Fibroblast of skin of abdomen (primary cell): ENCODE measurements around the gene SPATA1.
"Not testable (repeated sequence)": the region's sequence is repeated elsewhere in the genome, so short reads cannot be mapped to it uniquely, and the experiment has no call there.

Experiments
- DNase-seq: peaks from one replicate; pipeline ENCODE4 v3.0.0-alpha.2; 2013

The SPATA1 gene

DNA sequence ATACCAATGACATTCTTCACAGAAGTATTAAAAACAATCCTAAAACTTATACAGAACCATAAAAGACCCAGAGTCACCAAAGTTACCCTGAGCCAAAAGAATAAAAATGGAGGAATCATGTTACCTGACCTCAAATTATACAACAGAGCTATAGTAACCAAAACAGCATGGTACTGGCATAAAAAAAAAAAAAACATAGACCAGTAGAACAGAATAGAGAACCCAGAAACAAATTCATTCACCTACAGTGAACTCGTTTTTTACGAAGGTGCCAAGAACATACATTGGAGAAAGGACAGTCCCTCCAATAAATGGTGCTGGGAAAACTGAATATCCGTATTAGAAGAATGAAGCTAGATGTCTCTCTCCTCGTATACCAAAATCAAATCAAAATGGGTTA is 2.8 kb downstream of the SPATA1 start:
- no peak for DNase-seq

DNA sequence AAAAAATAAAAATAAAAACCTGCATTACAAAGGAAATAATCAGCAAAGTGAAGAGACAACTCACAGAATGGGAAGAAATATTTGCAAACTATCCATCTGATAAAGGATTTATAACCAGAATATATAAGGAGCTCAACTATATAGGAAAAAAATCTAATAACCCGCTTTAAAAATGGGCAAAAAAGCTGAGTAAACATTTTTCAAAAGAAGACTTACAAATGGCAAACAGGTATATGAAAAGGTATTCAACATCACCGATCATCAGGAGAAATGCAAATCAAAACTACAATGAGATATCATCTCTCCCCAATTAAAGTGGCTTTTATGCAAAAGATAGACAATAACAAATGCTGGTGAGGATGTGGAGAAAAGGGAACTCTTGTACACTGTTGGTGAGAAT is 4.0 kb downstream of the SPATA1 start:
- DNase-seq = no peak

- no peak for DNase-seq
These were observed 4.5 kb downstream of the SPATA1 start for GRCh38 chr1:84510668-84511067.

DNA sequence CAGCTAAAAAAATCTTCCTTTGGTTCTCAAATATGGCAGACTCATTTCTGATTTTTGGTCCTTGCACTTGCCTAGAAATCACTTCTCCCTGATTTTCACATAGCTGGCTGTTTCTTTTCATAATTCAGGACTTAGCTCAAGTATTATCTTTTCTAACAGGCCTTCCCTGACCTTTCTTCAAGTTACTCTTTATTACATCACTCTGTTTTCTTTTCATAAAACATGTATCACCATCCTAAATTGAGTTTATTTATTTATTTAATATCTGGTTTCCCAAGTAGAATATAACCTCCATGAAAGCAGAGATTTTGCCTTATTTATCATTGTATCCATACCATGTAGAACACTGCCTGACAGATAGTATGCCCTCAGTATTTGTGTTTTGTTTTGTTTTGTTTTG is 18.4 kb downstream of the SPATA1 start:
- DNase-seq = no peak

DNA sequence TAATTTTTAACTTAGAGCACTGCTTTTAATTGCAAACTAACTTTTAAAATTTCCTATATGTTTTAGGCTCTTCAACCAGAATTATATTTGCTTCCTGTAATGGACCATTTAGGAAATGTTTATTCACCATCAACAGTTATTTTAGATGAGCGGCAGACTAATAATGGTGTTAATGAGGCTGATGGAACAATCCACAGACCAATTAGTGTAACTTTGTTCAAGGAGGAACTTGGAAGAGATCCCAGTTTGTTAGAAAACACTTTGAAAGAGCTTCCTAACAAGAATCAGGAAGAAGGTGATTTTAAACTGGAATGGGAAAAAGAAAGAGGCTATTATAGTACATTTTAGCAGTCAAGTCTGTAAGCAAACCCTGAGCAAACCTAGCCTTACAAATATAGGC is 19.6 kb downstream of the SPATA1 start:
- DNase-seq = no peak

- no peak for DNase-seq
These were observed 32.4 kb downstream of the SPATA1 start for GRCh38 chr1:84538599-84538998.

GRCh38 chr1:84539972-84540371 is 33.8 kb downstream of the SPATA1 start:
- DNase-seq = peak; percentile 2

GRCh38 chr1:84540759-84541158 is 34.6 kb downstream of the SPATA1 start:
- peak; percentile 4 for DNase-seq

DNA sequence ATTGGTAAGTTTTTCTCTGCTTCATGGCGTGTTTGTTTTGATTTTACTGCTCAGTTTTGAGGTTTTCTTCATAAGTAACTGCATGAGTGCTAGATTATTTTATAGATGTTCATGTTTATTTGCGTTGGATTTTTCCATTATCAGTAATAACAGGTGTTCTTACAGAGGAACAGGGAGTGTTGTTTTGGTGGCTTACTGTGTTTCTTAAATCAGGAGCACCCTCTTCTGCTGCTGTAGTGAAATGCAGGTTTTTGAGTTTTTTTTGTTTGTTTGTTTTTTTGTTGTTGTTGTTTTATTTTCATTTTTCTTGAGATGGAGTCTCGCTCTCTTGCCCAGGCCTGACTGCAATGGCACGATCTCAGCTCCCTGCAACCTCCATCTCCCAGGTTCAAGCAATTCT is 35.5 kb downstream of the SPATA1 start:
- DNase-seq = no peak

- DNase-seq = no peak
These were observed 44.6 kb downstream of the SPATA1 start for GRCh38 chr1:84550826-84551225.

GRCh38 chr1:84569216-84569615 is 63.0 kb downstream of the SPATA1 start:
- DNase-seq = no peak

- DNase-seq = peak; percentile 13
These were observed 64.4 kb downstream of the SPATA1 start for GRCh38 chr1:84570436-84571149.

DNA sequence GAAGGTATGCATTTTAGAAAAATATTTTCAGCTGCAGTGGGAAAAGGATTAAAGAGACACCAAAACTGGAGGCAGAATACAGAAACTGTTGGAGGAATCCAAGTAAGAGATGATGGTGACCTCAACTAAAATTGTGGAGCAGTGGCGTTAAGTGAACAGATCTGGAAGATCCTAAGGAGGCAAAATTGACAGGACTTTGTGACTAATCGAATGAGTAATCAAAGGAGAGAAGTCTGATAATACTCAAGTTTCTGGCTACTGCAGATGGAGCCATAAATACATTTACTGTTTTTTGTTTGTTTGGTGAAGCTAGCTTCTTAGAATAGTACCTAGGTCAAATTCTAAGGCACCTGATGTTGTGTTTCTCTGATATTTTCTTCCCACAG is 65.0 kb downstream of the SPATA1 start:
- peak; percentile 26 for DNase-seq

DNA sequence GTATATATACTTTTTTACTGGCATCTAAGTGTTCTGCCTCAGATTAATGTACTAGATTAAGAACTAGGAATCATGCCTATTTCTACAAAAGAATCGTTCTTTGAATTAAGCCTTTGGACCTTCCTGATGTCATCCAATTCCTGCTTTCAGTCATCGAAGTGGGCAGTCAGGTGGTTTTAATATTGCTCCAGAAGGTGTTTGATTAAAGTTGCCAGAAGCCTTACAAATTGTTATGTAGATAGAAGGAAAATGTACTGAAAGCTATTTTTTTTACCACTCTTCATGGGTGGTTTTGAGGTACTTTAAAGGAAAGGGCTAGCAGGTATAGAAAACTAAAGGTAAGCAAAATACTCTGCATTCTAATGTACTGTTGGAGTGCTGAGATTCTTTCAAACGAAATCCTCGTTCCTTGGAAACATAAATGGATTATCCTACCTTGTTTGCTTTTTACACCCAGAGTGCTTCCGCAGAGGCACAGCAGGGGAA is 67.3 kb downstream of the SPATA1 start:
- peak; percentile 12 for DNase-seq

DNA sequence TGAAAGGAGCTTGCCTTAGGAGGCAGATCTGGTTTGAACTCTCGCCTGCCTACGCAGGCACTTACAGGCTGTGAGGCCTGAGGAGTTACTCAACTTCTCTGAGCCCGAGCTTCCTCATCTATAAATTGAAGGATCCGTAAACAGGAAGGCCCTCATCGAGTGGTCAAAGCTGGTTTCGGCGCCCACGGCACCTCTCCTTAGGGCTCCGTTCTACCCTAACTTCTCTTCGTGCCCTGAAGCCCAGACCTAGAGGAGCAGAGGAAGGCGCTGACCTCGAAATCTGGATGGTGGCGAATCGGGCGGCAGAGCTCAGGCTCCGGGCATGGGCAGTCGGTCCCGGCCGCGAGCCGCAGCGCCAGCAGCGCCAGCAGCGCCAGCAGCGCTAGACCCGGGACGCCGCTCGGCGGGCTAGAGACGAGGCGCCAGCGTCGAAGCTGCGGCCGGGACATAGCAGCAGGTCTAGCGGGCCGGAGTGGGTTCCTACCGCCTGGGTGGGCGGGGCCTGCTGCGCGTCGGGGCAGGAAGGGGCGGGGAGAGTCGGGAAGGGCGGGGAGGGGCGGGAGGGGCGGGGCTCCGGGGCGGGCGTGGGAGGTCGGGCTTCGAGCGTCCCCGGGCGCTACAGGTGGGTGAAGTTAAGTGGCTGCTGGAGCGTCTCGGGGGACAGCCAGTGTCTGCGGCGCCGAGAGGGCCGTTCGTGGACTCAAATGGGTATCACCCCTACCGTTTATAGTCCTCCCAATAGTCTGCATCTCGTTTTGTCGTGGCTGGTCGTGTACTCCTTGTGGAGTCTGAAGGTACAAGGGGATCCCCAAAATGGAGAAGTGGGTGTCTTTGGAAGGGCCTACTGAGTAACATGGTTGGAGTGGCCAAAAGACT is 68.0 kb downstream of the SPATA1 start, which contains the start of gene CTBS:
Gene CTBS (minus strand): TSS at position 474 of the 876 bp plus-strand sequence. CDS start 25 bp downstream, at position 449.
- DNase-seq = peak; percentile 86

- no peak for DNase-seq
These were observed 68.8 kb downstream of the SPATA1 start for GRCh38 chr1:84574936-84575335.

- no peak for DNase-seq
These were observed 75.5 kb downstream of the SPATA1 start for GRCh38 chr1:84581648-84582047.

DNA sequence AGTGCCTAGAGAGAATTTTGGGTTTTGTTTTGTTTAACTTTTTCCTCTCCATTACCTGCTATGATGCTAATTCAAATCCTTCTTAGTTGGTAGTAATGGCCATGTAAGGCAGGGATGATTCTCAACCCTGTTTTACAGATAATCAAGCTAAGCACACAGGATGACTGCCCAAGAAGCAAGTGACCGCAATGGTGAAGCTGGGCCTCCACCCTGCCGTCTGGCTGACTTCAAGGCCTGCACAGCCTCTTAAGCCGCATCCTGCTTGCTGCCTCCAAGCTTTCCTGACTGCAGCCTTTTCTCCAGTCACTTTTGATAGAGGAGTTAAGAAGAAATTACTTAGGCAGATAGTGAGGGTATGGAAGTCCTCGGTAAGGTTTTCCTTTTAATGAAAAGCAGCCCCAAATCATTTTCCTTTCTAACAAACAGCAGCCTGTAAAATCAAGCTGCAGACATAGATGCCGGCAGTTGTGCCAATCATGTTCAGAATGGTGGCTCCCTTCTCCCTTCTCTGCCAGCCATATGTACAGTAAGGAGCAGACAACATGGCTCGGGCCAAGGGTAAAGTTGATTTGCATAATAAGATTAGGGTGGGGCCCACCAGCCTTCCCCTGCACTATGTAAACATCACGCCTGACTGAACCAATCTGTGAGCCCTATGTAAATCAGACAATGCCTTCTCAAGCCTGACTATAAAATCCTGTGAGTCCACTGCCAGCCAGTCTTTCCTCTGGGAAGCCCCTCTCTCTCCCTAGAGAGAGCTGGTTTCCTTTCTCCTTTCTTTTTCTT is 76.8 kb downstream of the SPATA1 start:
- peak; percentile 37 for DNase-seq

- no peak for DNase-seq
These were observed 77.5 kb downstream of the SPATA1 start for GRCh38 chr1:84583648-84584047.

DNA sequence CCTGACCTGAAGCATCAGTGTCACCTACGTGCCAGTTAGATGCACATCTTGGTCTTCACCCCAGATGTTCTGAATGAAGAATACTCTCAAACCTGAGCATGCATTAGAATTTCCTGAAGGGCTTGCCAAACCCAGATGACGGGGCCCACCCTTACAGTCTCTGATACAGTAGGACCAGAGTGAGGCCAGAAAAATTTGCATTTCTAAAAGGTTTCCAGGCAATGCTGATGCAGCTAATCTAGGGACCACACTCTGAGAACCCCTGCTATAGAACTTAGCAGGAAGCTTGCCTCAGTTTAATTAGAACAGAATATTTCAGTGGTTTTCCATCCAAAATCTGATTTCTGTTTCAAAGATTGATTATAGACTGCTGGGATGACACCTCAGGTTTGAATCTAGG is 77.9 kb downstream of the SPATA1 start:
- DNase-seq = no peak

- no peak for DNase-seq
These were observed 79.6 kb downstream of the SPATA1 start for GRCh38 chr1:84585803-84586202.

DNA sequence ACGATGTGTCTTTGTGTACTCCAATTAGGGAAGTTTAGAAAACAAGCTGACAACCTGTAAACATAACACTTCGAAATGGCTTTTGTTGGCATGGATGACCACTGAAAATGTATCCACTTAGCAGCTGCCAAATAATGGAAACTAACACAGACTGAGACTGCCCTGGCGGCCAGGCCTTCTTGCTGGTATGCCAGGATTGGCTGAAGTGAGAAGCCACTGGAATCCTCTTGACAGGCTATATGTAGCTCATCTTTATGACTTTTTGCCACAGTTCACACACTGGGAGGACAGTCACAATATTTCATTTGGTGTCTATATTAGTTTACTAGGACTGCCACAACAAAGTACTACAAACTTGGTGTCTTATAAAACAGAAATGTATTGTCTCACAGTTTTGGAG is 80.9 kb downstream of the SPATA1 start:
- no peak for DNase-seq

GRCh38 chr1:84594959-84595358 is 88.8 kb downstream of the SPATA1 start:
- not testable (repeated sequence) for DNase-seq
